OCI-LY1 (cell line): ENCODE data around the gene CACNA1D.

Experiments
- H2AFZ ChIP-seq: fragments of 200-600 bp; sonication (generic), shearing (Covaris generic); 2 replicates; pipeline ENCODE4 v1.6.0; 2014; ENCODE audit warnings: antibody characterized with exemption, mild to moderate bottlenecking, low read length
- H3F3A ChIP-seq: fragments of 200-600 bp; sonication (generic), shearing (Covaris generic); 2 replicates; pipeline ENCODE4 v1.6.0; 2014; ENCODE audit warnings: mild to moderate bottlenecking, antibody characterized with exemption, low read length, moderate library complexity; ENCODE audit not compliant: insufficient read depth
- H3K27ac ChIP-seq: fragments of 200-600 bp; sonication (generic); 2 replicates; pipeline ENCODE4 v1.5.1; 2014; ENCODE audit warnings: low read length, mixed run types, mild to moderate bottlenecking, low read depth; ENCODE audit not compliant: poor library complexity, severe bottlenecking
- H3K27me3 ChIP-seq: fragments of 200-600 bp; sonication (generic); 2 replicates; pipeline ENCODE4 v1.6.0; 2014; ENCODE audit warnings: antibody characterized with exemption, mild to moderate bottlenecking, low read length, moderate library complexity; ENCODE audit not compliant: insufficient read depth
- H3K36me3 ChIP-seq: fragments of 200-600 bp; sonication (generic); 2 replicates; pipeline ENCODE4 v1.6.1; 2014; ENCODE audit warnings: mild to moderate bottlenecking, antibody characterized with exemption, low read length, moderate library complexity, mixed read lengths; ENCODE audit not compliant: insufficient read depth
- H3K4me1 ChIP-seq: fragments of 200-600 bp; sonication (generic); 2 replicates; pipeline ENCODE4 v1.5.1; 2014; ENCODE audit warnings: mild to moderate bottlenecking, low read length, moderate library complexity; ENCODE audit not compliant: insufficient read depth, severe bottlenecking
- H3K4me2 ChIP-seq: fragments of 200-600 bp; sonication (generic), shearing (Covaris generic); 2 replicates; pipeline ENCODE4 v1.6.1; 2014; ENCODE audit warnings: low read length
- H3K4me3 ChIP-seq: fragments of 200-600 bp; sonication (generic); 2 replicates; pipeline ENCODE4 v1.5.1; 2014; ENCODE audit warnings: low read length, low read depth, mild to moderate bottlenecking, mixed read lengths; ENCODE audit not compliant: poor library complexity, severe bottlenecking
- H3K79me2 ChIP-seq: fragments of 200-600 bp; shearing (Covaris generic); 2 replicates; pipeline ENCODE4 v1.6.1; 2016; ENCODE audit warnings: mixed run types, low read length, mixed read lengths; ENCODE audit not compliant: insufficient read depth
- H3K9ac ChIP-seq: fragments of 200-600 bp; sonication (generic), shearing (Covaris generic); 2 replicates; pipeline ENCODE4 v1.6.1; 2014; ENCODE audit warnings: mild to moderate bottlenecking, low read length, mixed read lengths
- H3K9me2 ChIP-seq: fragments of 200-600 bp; sonication (generic), shearing (Covaris generic); 2 replicates; pipeline ENCODE4 v1.6.1; 2014; ENCODE audit warnings: low read depth, mild to moderate bottlenecking, low read length, mixed read lengths
- H3K9me3 ChIP-seq: fragments of 200-600 bp; shearing (Covaris generic); 2 replicates; pipeline ENCODE4 v1.6.1; 2014; ENCODE audit warnings: low read length, mixed read lengths
- H4K20me1 ChIP-seq: fragments of 200-600 bp; sonication (generic), shearing (Covaris generic); 2 replicates; pipeline ENCODE4 v1.6.0; 2016; ENCODE audit warnings: mild to moderate bottlenecking, low read length; ENCODE audit not compliant: insufficient read depth
- EZH2 ChIP-seq: fragments of 200-600 bp; sonication (generic), shearing (Covaris generic); IDR thresholded peaks from 2 replicates; pipeline ENCODE4 v1.8.0; 2017; ENCODE audit warnings: borderline replicate concordance, mixed run types, mild to moderate bottlenecking, antibody characterized with exemption, low read length, moderate library complexity, mixed read lengths
- TF ChIP-seq, protein P1 (sequence below): fragments of 200-600 bp; sonication (generic), shearing (Covaris generic); IDR thresholded peaks from 2 replicates; pipeline ENCODE4 v1.5.1; 2017; ENCODE audit warnings: mild to moderate bottlenecking, antibody characterized with exemption, low read length, moderate library complexity, mixed read lengths

CACNA1D gene

DNA sequence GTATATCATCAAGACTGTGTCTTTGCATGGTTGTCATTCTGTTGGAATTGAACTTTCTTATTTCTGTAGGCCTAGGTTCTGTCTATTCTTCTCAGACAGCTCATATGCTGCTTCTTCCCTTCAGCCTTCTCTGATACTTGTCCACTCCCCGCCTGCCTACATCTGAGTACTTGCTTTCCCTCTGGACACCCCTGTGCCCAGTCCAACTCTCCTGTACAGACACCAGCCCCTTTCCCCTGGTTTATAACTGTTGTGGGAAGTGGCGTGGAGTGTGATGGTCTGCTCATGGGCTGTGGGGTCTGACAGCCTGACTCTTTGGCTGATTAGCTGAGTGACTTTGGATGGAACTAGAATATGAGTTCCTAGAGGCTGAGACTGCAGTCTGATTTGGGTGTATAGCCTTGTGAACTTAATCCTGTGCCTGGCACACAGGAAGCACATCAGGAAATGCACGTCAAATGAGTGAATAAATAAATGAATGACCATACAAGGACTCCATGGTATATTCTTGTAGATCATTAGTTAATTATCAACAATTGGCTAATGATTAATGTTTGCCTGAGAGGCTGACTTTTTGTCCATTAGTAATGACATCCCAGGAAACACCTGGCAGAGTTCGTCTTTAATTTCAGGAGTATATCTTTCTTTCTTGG lies 11.8 kb downstream of the CACNA1D start:
- H2AFZ ChIP-seq: no peak overlapping the region
- H3K9me3 ChIP-seq: no peaks in the 10 kb centered on the region
- H4K20me1 ChIP-seq: no peaks in the 10 kb centered on the region
- H3K36me3 ChIP-seq: no peaks in the 10 kb centered on the region
- TF ChIP-seq, protein P1, sequence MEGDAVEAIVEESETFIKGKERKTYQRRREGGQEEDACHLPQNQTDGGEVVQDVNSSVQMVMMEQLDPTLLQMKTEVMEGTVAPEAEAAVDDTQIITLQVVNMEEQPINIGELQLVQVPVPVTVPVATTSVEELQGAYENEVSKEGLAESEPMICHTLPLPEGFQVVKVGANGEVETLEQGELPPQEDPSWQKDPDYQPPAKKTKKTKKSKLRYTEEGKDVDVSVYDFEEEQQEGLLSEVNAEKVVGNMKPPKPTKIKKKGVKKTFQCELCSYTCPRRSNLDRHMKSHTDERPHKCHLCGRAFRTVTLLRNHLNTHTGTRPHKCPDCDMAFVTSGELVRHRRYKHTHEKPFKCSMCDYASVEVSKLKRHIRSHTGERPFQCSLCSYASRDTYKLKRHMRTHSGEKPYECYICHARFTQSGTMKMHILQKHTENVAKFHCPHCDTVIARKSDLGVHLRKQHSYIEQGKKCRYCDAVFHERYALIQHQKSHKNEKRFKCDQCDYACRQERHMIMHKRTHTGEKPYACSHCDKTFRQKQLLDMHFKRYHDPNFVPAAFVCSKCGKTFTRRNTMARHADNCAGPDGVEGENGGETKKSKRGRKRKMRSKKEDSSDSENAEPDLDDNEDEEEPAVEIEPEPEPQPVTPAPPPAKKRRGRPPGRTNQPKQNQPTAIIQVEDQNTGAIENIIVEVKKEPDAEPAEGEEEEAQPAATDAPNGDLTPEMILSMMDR: no peak
- TF ChIP-seq EZH2: no peak
- no peak overlapping the region for H3K9ac ChIP-seq
- no peak overlapping the region for H3K4me2 ChIP-seq
- H3K27ac ChIP-seq: no peak overlapping the region
- no peaks in the 10 kb centered on the region for H3F3A ChIP-seq
- no peaks in the 10 kb centered on the region for H3K27me3 ChIP-seq
- no peaks in the 10 kb centered on the region for H3K9me2 ChIP-seq
- H3K4me1 ChIP-seq: no peaks in the 10 kb centered on the region
- H3K79me2 ChIP-seq: no peaks in the 10 kb centered on the region
- no peak overlapping the region for H3K4me3 ChIP-seq

DNA sequence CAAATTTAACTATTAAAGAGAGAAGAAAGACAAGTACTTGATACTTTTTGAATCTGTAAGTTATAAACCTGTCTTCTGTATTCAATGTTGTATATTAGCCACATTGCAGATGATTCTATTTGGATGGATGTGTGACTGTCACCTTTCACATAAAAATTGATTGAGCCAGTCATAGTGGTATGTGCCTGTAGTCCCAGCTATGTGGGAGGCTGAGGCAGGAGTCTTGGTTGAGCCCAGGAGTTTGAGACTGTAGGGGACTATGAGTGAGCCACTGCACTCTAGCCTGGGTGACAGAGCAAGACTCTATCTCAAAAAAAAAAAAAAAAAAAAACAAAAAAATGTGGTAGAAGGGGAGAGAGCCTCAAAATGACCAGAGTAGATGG lies 12.3 kb downstream of the CACNA1D start:
- TF ChIP-seq, protein P1: no peak
- no peak for TF ChIP-seq EZH2
- H4K20me1 ChIP-seq: no peaks in the 10 kb centered on the region
- no peaks in the 10 kb centered on the region for H3K36me3 ChIP-seq
- H3K4me1 ChIP-seq: no peaks in the 10 kb centered on the region
- H3K9me2 ChIP-seq: no peaks in the 10 kb centered on the region
- no peaks in the 10 kb centered on the region for H3K79me2 ChIP-seq
- H3K4me2 ChIP-seq: no peak overlapping the region
- no peaks in the 10 kb centered on the region for H3K27me3 ChIP-seq
- H3F3A ChIP-seq: no peaks in the 10 kb centered on the region
- H3K9ac ChIP-seq: no peak overlapping the region
- no peaks in the 10 kb centered on the region for H3K9me3 ChIP-seq
- H2AFZ ChIP-seq: no peak overlapping the region
- no peak overlapping the region for H3K4me3 ChIP-seq
- no peak overlapping the region for H3K27ac ChIP-seq

DNA sequence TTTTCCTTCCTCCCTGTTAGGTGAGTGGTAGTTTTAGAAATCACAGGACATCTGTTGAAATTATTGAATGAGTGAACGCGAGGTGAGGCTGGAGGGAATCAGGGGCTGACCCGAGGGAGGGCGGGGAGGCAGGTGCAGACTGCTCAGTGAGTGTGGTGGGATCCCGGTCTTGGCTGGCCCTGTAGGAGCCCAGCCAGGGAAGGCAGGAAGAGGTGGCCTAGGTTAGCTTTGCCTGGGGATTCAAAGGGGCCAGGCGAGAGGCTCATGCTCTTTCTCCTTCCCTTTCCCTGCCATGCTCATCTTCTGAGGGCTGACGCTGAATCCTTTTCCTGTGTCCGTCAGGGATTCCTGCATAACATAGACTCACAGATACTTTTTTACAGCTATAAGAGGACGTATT lies 15.1 kb downstream of the CACNA1D start:
- H3K27ac ChIP-seq: no peak overlapping the region
- H3K9me3 ChIP-seq: no peaks in the 10 kb centered on the region
- H3K4me2 ChIP-seq: no peak overlapping the region
- no peak overlapping the region for H3K9ac ChIP-seq
- no peaks in the 10 kb centered on the region for H4K20me1 ChIP-seq
- H2AFZ ChIP-seq: no peak overlapping the region
- peaks cover 12% of the 10 kb centered on the region; the same call in 1 of the 2 replicates for H3K27me3 ChIP-seq
- TF ChIP-seq EZH2: no peak
- TF ChIP-seq, protein P1: no peak
- no peaks in the 10 kb centered on the region for H3K36me3 ChIP-seq
- no peak overlapping the region for H3K4me3 ChIP-seq
- no peaks in the 10 kb centered on the region for H3K4me1 ChIP-seq
- no peaks in the 10 kb centered on the region for H3F3A ChIP-seq
- H3K79me2 ChIP-seq: no peaks in the 10 kb centered on the region
- no peaks in the 10 kb centered on the region for H3K9me2 ChIP-seq
